ENCODE results near the gene ZNF423. TPM values are rescaled to one million over a fixed set of nuclear protein-coding genes. Genes with fewer than 3 reads are reported as not detected.
A peak's percentile ranks its signal among the peaks of the same experiment; 100 is the strongest.

Gene ZNF423
- total and polyA plus RNA-seq, 12 donors, result 1.7 to 10.6 (median 5.5) TPM

DNA sequence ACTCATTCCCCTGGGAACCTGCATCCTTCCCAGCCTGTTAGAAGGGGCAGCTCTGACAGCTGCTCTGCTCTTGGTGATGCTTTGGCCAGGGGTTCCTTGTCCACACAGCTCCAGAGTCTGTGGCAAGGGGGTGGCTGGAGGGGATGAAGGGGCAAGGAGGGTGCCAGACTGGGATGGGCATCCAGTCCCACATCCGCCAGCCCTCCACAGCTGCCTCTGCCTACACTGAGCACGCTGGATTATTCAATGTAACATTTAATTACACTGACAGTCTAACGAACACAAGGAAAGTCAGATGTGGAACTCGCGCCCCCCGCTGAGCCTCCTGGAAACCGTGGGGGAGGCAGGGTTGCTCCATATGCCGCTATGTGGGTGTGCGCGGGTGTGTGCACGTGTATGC is 381.2 kb downstream of the ZNF423 start:
- no peak overlapping the region for H3K4me3 ChIP-seq

DNA sequence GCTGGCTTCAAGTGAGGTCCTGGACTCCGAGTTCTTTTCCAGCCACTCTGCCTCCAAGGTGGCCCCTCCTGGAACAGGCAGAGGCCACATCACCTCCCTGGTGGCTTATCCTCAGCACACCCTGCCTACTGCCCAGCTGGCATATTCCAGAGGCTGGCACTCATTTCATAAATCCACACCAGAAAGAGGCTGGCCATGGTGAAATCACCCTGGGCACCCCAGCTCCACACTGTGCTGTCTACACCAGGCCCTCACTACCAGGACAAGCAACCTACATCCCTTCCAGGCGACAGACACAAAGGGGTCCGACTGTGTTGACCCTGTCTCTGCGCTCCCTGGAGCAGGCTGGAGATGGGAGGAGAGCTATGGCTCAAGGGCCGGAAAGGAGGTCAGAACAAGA is 382.1 kb downstream of the ZNF423 start:
- Histone ChIP-seq H3K27me3 (no peaks in the 10 kb centered on the region), H3K27ac (no peak overlapping the region), H3K4me1 (replicated peaks in 1 of 2) (no peaks in the 10 kb centered on the region), H3K4me3 (no peak overlapping the region), H3K9me3 (replicated peaks in 1 of 3) (no peaks in the 10 kb centered on the region), H3K36me3 (replicated peaks in 1 of 2) (no peaks in the 10 kb centered on the region)
- 65 to 76% (median 69%) methylated on average over 5 of the region's 5 CpGs for WGBS, 4 donors
- no peak for DNase-seq
- intact Hi-C loops (cut with DNase I), result no loop called here
- TF ChIP-seq, protein P1, sequence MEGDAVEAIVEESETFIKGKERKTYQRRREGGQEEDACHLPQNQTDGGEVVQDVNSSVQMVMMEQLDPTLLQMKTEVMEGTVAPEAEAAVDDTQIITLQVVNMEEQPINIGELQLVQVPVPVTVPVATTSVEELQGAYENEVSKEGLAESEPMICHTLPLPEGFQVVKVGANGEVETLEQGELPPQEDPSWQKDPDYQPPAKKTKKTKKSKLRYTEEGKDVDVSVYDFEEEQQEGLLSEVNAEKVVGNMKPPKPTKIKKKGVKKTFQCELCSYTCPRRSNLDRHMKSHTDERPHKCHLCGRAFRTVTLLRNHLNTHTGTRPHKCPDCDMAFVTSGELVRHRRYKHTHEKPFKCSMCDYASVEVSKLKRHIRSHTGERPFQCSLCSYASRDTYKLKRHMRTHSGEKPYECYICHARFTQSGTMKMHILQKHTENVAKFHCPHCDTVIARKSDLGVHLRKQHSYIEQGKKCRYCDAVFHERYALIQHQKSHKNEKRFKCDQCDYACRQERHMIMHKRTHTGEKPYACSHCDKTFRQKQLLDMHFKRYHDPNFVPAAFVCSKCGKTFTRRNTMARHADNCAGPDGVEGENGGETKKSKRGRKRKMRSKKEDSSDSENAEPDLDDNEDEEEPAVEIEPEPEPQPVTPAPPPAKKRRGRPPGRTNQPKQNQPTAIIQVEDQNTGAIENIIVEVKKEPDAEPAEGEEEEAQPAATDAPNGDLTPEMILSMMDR (IDR thresholded peaks at IDR 0.05), result no peak
- TF ChIP-seq POLR2A (IDR thresholded peaks at IDR 0.05), result no peak

More for the DNA sequence above, 381.2 kb downstream of the ZNF423 start:
- DNase-seq, result no peak
- TF ChIP-seq POLR2A (IDR thresholded peaks at IDR 0.05), result no peak
- TF ChIP-seq, protein P1 (IDR thresholded peaks at IDR 0.05), result no peak
- 74 to 85% (median 80%) methylated on average over 11 of the region's 11 CpGs for WGBS, 4 donors
- Histone ChIP-seq H3K36me3 (replicated peaks in 1 of 2) (no peaks in the 10 kb centered on the region), H3K27ac (no peak overlapping the region), H3K27me3 (peaks cover under 1% of the 10 kb centered on the region), H3K9me3 (replicated peaks in 1 of 3) (no peaks in the 10 kb centered on the region), H3K4me1 (replicated peaks in 1 of 2) (no peaks in the 10 kb centered on the region)
- intact Hi-C loops (cut with DNase I), result no loop called here

- no peaks in the 10 kb centered on the region for H3K27me3 ChIP-seq
- no peaks in the 10 kb centered on the region for H3K4me1 ChIP-seq (replicated peaks in 1 of 2)
- TF ChIP-seq, protein P1 (IDR thresholded peaks at IDR 0.05), result no peak
- TF ChIP-seq POLR2A (IDR thresholded peaks at IDR 0.05), result no peak
- no peak overlapping the region for H3K4me3 ChIP-seq
- H3K36me3 ChIP-seq (replicated peaks in 1 of 2), result no peaks in the 10 kb centered on the region
- no peaks in the 10 kb centered on the region for H3K9me3 ChIP-seq (replicated peaks in 1 of 3)
- intact Hi-C loops (cut with DNase I), result no loop called here
- 73 to 92% (median 86%) methylated on average over 5 of the region's 5 CpGs for WGBS, 4 donors
- no peak overlapping the region for H3K27ac ChIP-seq
- peak in 1 of 7 donors; percentile 24 for DNase-seq
Measured at GRCh38 chr16:49473131-49473530, 382.8 kb downstream of the ZNF423 start.

GRCh38 chr16:49472598-49472997 is 383.3 kb downstream of the ZNF423 start:
- DNase-seq, result peak in 1 of 7 donors; percentile 36
- WGBS, 4 donors, result 80 to 87% (median 86%) methylated on average over 3 to 13 of the region's 13 CpGs
- Histone ChIP-seq H3K4me3 (no peak overlapping the region), H3K9me3 (replicated peaks in 1 of 3) (no peaks in the 10 kb centered on the region), H3K27me3 (no peaks in the 10 kb centered on the region), H3K4me1 (replicated peaks in 1 of 2) (no peaks in the 10 kb centered on the region), H3K36me3 (replicated peaks in 1 of 2) (no peaks in the 10 kb centered on the region), H3K27ac (no peak overlapping the region)
- TF ChIP-seq, protein P1 (IDR thresholded peaks at IDR 0.05), result no peak
- TF ChIP-seq POLR2A (IDR thresholded peaks at IDR 0.05), result no peak
- intact Hi-C loops (cut with DNase I), result no loop called here
